K562 (cell line): ENCODE measurements around the gene ADARB2. TPM values are rescaled to one million over a fixed set of nuclear protein-coding genes. Genes with fewer than 3 reads are reported as not detected.

Experiments
- ATAC-seq: fragments of 200-7000 bp; cut with Tn5 transposase; 3 replicates; pipeline ENCODE4 v1.9.1; 2020; ENCODE audit warnings: moderate library complexity
- BruUV-seq: library from RNA; stranded (reverse); fragments of 400-500 nt; replicated peaks from 2 replicates; lab custom pipeline; 2021; lab: Mats Ljungman, UMichigan
- CTCF ChIA-PET: fragments of 300-600 bp; formaldehyde crosslinking; extraction: SDS; loops from one replicate; lab custom pipeline; 2021; ENCODE audit warnings: low intra/inter-chr PET ratio; lab: Yijun Ruan, JAX
- POLR2A ChIA-PET: fragments of 300-600, 350-650 bp; sonication (Branson Sonifier 250); formaldehyde crosslinking; extraction: SDS; loops from one replicate; lab custom pipeline; 2021; ENCODE audit warnings: antibody characterized with exemption, inconsistent platforms; lab: Yijun Ruan, JAX
- DNase-seq, 4 experiments: peaks; one replicate each; pipeline versions ENCODE4 v3.0.0 to v3.0.0-alpha.2; 2011 to 2018; ENCODE audit warnings: low spot score in 3 of 4, mixed read lengths in 3 of 4; ENCODE audit errors: extremely low read depth in 1 of 4
- FAIRE-seq: peaks from 2 replicates; lab custom pipeline; 2011; peaks lifted over from hg19 to GRCh38; lab: Jason Lieb, UNC
- H2AFZ ChIP-seq: 2 replicates; pipeline ENCODE4 v1.6.0; 2011; ENCODE audit warnings: low read depth, low read length, control low read depth, inconsistent platforms
- H3K27ac ChIP-seq: fragments of 200-600 bp; 3 replicates; pipeline ENCODE4 v1.8.0; 2011; ENCODE audit warnings: low read depth, mild to moderate bottlenecking, control low read depth, inconsistent platforms, low read length, moderate library complexity, mixed read lengths; ENCODE audit errors: extremely low read depth
- H3K27me3 ChIP-seq, 2 experiments: fragments of 300-600 bp in 1 of 2; 2 replicates in 1 of 2; 3 replicates in 1 of 2; pipeline versions ENCODE4 v1.6.0 to v1.8.0; 2011; ENCODE audit warnings: inconsistent platforms in 2 of 2, low read length in 2 of 2, mild to moderate bottlenecking in 1 of 2, mixed read lengths in 1 of 2, moderate library complexity in 1 of 2; ENCODE audit not compliant: control insufficient read depth in 2 of 2, insufficient read depth in 2 of 2
- H3K36me3 ChIP-seq: fragments of 300-600 bp; 3 replicates; pipeline ENCODE4 v1.8.0; 2011; ENCODE audit warnings: mild to moderate bottlenecking, low read length, inconsistent platforms; ENCODE audit not compliant: control insufficient read depth, insufficient read depth
- H3K4me1 ChIP-seq, 2 experiments: fragments of 200-600 bp in 1 of 2; replicated peaks in 1 of 2; 2 replicates in 1 of 2; 3 replicates in 1 of 2; pipeline versions ENCODE4 v1.5.1 to v1.8.0; 2011; ENCODE audit warnings: inconsistent platforms in 2 of 2, low read length in 2 of 2, mild to moderate bottlenecking in 1 of 2, mixed read lengths in 1 of 2, moderate library complexity in 1 of 2; ENCODE audit not compliant: control insufficient read depth in 2 of 2, insufficient read depth in 2 of 2
- H3K4me2 ChIP-seq: 2 replicates; pipeline ENCODE4 v1.6.1; 2011; ENCODE audit warnings: low read length, control low read depth, inconsistent platforms, mixed read lengths; ENCODE audit not compliant: insufficient read depth
- H3K4me3 ChIP-seq: fragments of 200-600 bp; sonication (generic), shearing (Covaris generic); 2 replicates; pipeline ENCODE4 v1.5.1; 2016; ENCODE audit warnings: control low read depth, inconsistent platforms
- H3K79me2 ChIP-seq: fragments of 200-600 bp; 3 replicates; pipeline ENCODE4 v1.8.0; 2011; ENCODE audit warnings: low read length, inconsistent platforms; ENCODE audit not compliant: control insufficient read depth, insufficient read depth
- H3K9ac ChIP-seq, 2 experiments: 2 replicates each; pipeline versions ENCODE4 v1.6.0 to v1.6.1; 2011; ENCODE audit warnings: low read depth in 2 of 2, low read length in 2 of 2, control low read depth in 1 of 2, inconsistent platforms in 1 of 2, mild to moderate bottlenecking in 1 of 2, mixed read lengths in 1 of 2; ENCODE audit not compliant: insufficient read depth in 1 of 2
- H3K9me1 ChIP-seq: one replicate; pipeline ENCODE4 v1.6.0; 2011; ENCODE audit warnings: inconsistent platforms, mild to moderate bottlenecking, low read length, moderate library complexity; ENCODE audit not compliant: control insufficient read depth, insufficient read depth
- H3K9me3 ChIP-seq: replicated peaks from 2 replicates; pipeline ENCODE4 v1.5.1; 2011; ENCODE audit warnings: low read depth, low read length, inconsistent platforms; ENCODE audit not compliant: control insufficient read depth, insufficient read depth
- H4K20me1 ChIP-seq: replicated peaks from 2 replicates; pipeline ENCODE4 v1.6.1; 2011; ENCODE audit warnings: low read length, inconsistent platforms, mixed read lengths; ENCODE audit not compliant: control insufficient read depth, insufficient read depth
- BDP1 ChIP-seq: IDR thresholded peaks from 3 replicates; pipeline ENCODE4 v1.6.1; 2011; ENCODE audit not compliant: insufficient read length, insufficient read depth
- CREB3L1 ChIP-seq: fragments of 450-650 bp; IDR thresholded peaks from 2 replicates; pipeline ENCODE4 v1.6.1; 2014; ENCODE audit warnings: low read depth, mild to moderate bottlenecking, moderate library complexity, borderline replicate concordance
- CTBP1 ChIP-seq: fragments of 450-650 bp; IDR thresholded peaks from 2 replicates; pipeline ENCODE4 v1.6.1; 2016; ENCODE audit warnings: borderline replicate concordance
- HNRNPL ChIP-seq: fragments of 200-400 bp; formaldehyde crosslinking; IDR thresholded peaks from 2 replicates; pipeline ENCODE4 v1.6.1; 2017; ENCODE audit warnings: low read depth, mild to moderate bottlenecking, low read length
- IRF9 ChIP-seq: fragments of 450-650 bp; IDR thresholded peaks from 2 replicates; pipeline ENCODE4 v1.6.1; 2016; ENCODE audit warnings: missing biosample characterization, missing genetic modification characterization
- KDM1A ChIP-seq, 2 experiments: fragments of 450-650 bp; IDR thresholded peaks; 2 replicates each; pipeline ENCODE4 v1.6.1; 2016; ENCODE audit warnings: mild to moderate bottlenecking in 2 of 2
- KLF16 ChIP-seq: IDR thresholded peaks from 2 replicates; pipeline ENCODE4 v1.6.1; 2016; ENCODE audit warnings: antibody characterized with exemption
- SFPQ ChIP-seq: fragments of 200-400 bp; formaldehyde crosslinking; IDR thresholded peaks from 2 replicates; pipeline ENCODE4 v1.6.1; 2017; ENCODE audit warnings: mild to moderate bottlenecking, low read depth, low read length, moderate library complexity
- XRCC4 ChIP-seq: IDR thresholded peaks from one replicate; pipeline ENCODE4 v1.6.1; 2011; ENCODE audit not compliant: insufficient read depth, insufficient read length; ENCODE audit errors: extremely low read depth
- ZNF239 ChIP-seq: fragments of 250-450 bp; sonication (Bioruptor Pico); IDR thresholded peaks from 2 replicates; pipeline ENCODE4 v1.4.0; 2020; ENCODE audit warnings: mild to moderate bottlenecking
- ZNF263 ChIP-seq: sonication (generic); formaldehyde crosslinking; IDR thresholded peaks from 2 replicates; pipeline ENCODE4 v1.8.0; 2022; ENCODE audit warnings: mild to moderate bottlenecking, missing genetic modification reagents, borderline replicate concordance
- WGBS: fragments of 100-300 bp; shearing (Covaris generic); methylation state at CpG from one replicate; pipeline ENCODE4 v1.1.6; 2016; ENCODE audit warnings: low coverage, mixed read lengths; ENCODE audit not compliant: insufficient coverage; ENCODE audit errors: missing lambda C conversion rate; 5-methylcytosine and 5-hydroxymethylcytosine counted together
- in situ Hi-C: fragments of 300-500 bp; cut with MboI; formaldehyde crosslinking; loops from 4 replicates; pipeline ENCODE4 v1.15.0; 2018; ENCODE audit warnings: inconsistent platforms, mixed read lengths
- intact Hi-C: fragments of 100-400 bp; cut with micrococcal nuclease; formaldehyde crosslinking; loops from 2 replicates; pipeline ENCODE4 v1.14.2; 2022
- polyA plus RNA-seq, 8 experiments: library from polyadenylated mRNA; depleted of rRNA in 4 of 8; stranded (reverse) in 5 of 8; unstranded in 3 of 8; fragments of >200 nt; fragmentation: Nextera tagmentation in 2 of 8; fragmentation: Illumina TruSeq in 1 of 8; extraction: Ambion mirVana in 2 of 8; extraction: Trizol in 1 of 8; gene quantifications; 2 replicates each; pipeline versions ENCODE4 v1.2.1 to v1.2.3, GENCODE V29; 2011 to 2014; ENCODE audit warnings: inconsistent platforms in 1 of 8, missing spikeins in 1 of 8
- total RNA-seq, 7 experiments: library from RNA; depleted of rRNA in 6 of 7; stranded (reverse); fragments of >200 nt in 6 of 7; fragmentation: Illumina TruSeq in 2 of 7; extraction: Trizol in 2 of 7; gene quantifications; 2 replicates each; pipeline versions ENCODE4 v1.2.1 to v1.2.3, GENCODE V29; 2011 to 2021; ENCODE audit warnings: low replicate concordance in 1 of 7

ADARB2 gene
- total and polyA plus RNA-seq, 9 of the 15 experiments (the other 6 are each of a cell fraction or from before 2014, with no cell fraction given) = not detected

GRCh38 chr10:1171182-1171581 is 566.1 kb downstream of the ADARB2 start:
- no peaks in the 10 kb centered on the region for H3K9me3 ChIP-seq
- H3K9me1 ChIP-seq = peaks cover 6% of the 10 kb centered on the region
- H3K4me2 ChIP-seq = no peak overlapping the region
- H4K20me1 ChIP-seq = peaks cover 31% of the 10 kb centered on the region
- FAIRE-seq (no peak), ATAC-seq (no peak), DNase-seq (no peak)
- no TSS peak for BruUV-seq
- H3K4me3 ChIP-seq = no peak overlapping the region
- peaks cover 39 to 76% of the 10 kb centered on the region in 2 experiments for H3K27me3 ChIP-seq
- H3K4me1 ChIP-seq = peaks cover 0 to 8% of the 10 kb centered on the region in 2 experiments; a peak in 1 of 5 replicates
- in situ Hi-C loops (no loop called here), intact Hi-C loops (no loop called here)
- H3K27ac ChIP-seq = no peak overlapping the region
- 8% methylated on average over 4 of the region's 4 CpGs for WGBS
- no peaks in the 10 kb centered on the region for H3K79me2 ChIP-seq
- H2AFZ ChIP-seq = no peak overlapping the region
- ChIA-PET POLR2A (interaction anchor here (1.6 kb wide), 2 partner anchors 10 kb away, joined by 4 to 5 read pairs; no protein-coding TSS in a partner anchor), CTCF (no interaction called here)
- TF ChIP-seq KDM1A (IDR thresholded peaks at IDR 0.05) (peak in 1 of 2 experiments; percentile 56; a peak in 1 of 4 replicates), HNRNPL (no peak)
- H3K9ac ChIP-seq = no peak overlapping the region
- H3K36me3 ChIP-seq = no peaks in the 10 kb centered on the region

GRCh38 chr10:1170867-1171180 is 566.5 kb downstream of the ADARB2 start:
- H3K36me3 ChIP-seq = no peaks in the 10 kb centered on the region
- H3K79me2 ChIP-seq = no peaks in the 10 kb centered on the region
- H4K20me1 ChIP-seq = peaks cover 31% of the 10 kb centered on the region
- intact Hi-C loops (no loop called here), in situ Hi-C loops (no loop called here)
- H3K4me3 ChIP-seq = no peak overlapping the region
- ATAC-seq = no peak
- no peak for FAIRE-seq
- H3K4me1 ChIP-seq = peaks cover 0 to 10% of the 10 kb centered on the region in 2 experiments; a peak in 1 of 5 replicates
- 17% methylated on average over 13 of the region's 13 CpGs for WGBS
- POLR2A ChIA-PET = interaction anchor here (0.7 to 1.6 kb wide), 3 partner anchors 10 to 1377 kb away, joined by 3 to 4 read pairs (median 4); no protein-coding TSS in a partner anchor
- no peak for DNase-seq
- H3K27me3 ChIP-seq = peaks cover 39 to 72% of the 10 kb centered on the region in 2 experiments
- H3K9me3 ChIP-seq = no peaks in the 10 kb centered on the region
- H2AFZ ChIP-seq = no peak overlapping the region
- peaks cover 6% of the 10 kb centered on the region for H3K9me1 ChIP-seq
- H3K27ac ChIP-seq = no peak overlapping the region
- no peak overlapping the region for H3K4me2 ChIP-seq
- CTCF ChIA-PET = no interaction called here
- BruUV-seq = no TSS peak
- no peak overlapping the region for H3K9ac ChIP-seq
- no peak for TF ChIP-seq BDP1
- TF ChIP-seq CTBP1 = no peak
- no peak for TF ChIP-seq CREB3L1
- TF ChIP-seq SFPQ = no peak
- TF ChIP-seq KLF16 = no peak
- no peak for TF ChIP-seq HNRNPL
- no peak for TF ChIP-seq ZNF263 (CRISPR knock-in tag)
- no peak for TF ChIP-seq XRCC4
- no peak for TF ChIP-seq ZNF239
- no peak for TF ChIP-seq IRF9 (tag)
